Natural killer cell treated with Interleukin-12 subunit alpha and Interleukin-12 subunit beta and Interleukin-15 and Interleukin-18, amount 100 ng/mL, for 72 hours (primary cell): ENCODE results near the gene KCNH6. TPM values are rescaled to one million over a fixed set of nuclear protein-coding genes. Genes with fewer than 3 reads are reported as not detected.

Source experiments
- ATAC-seq, 2 donors: fragments of 150-1000 bp; cut with Tn5 transposase in 1 of 2; sonication (Bioruptor Pico), chemical (Tn5 transposase) in 1 of 2; 2 replicates each; pipeline ENCODE4 v1.10.0; 2021
- DNase-seq: peaks from one replicate; pipeline ENCODE4 v3.0.0; 2022; ENCODE audit warnings: low spot score
- H3K27ac Mint-ChIP-seq, 2 donors: 1 replicate in 1 of 2; 2 replicates in 1 of 2; pipeline ENCODE4 v1.8.0; 2022; ENCODE audit warnings: mixed read lengths in 2 of 2, mild to moderate bottlenecking in 1 of 2, moderate library complexity in 1 of 2
- H3K27me3 Mint-ChIP-seq, 2 donors: 1 replicate in 1 of 2; 2 replicates in 1 of 2; pipeline ENCODE4 v1.8.0; 2022; ENCODE audit warnings: mixed read lengths in 2 of 2
- H3K36me3 Mint-ChIP-seq: one replicate; pipeline ENCODE4 v1.8.0; 2022; ENCODE audit warnings: mixed read lengths
- H3K4me1 Mint-ChIP-seq, 2 donors: 1 replicate in 1 of 2; 2 replicates in 1 of 2; pipeline ENCODE4 v1.8.0; 2022; ENCODE audit warnings: low read depth in 2 of 2, mixed read lengths in 2 of 2, mild to moderate bottlenecking in 1 of 2
- H3K4me3 Mint-ChIP-seq: one replicate; pipeline ENCODE4 v1.8.0; 2022; ENCODE audit warnings: mixed read lengths
- H3K9me3 Mint-ChIP-seq: 2 replicates; pipeline ENCODE4 v1.8.0; 2022; ENCODE audit warnings: mixed read lengths
- total RNA-seq, 2 donors: library from RNA; stranded (reverse); gene quantifications; one replicate each; pipeline ENCODE4 v1.2.3, GENCODE V29; 2022

KCNH6 gene
- total RNA-seq, 2 donors from 2014 or later = not detected

DNA sequence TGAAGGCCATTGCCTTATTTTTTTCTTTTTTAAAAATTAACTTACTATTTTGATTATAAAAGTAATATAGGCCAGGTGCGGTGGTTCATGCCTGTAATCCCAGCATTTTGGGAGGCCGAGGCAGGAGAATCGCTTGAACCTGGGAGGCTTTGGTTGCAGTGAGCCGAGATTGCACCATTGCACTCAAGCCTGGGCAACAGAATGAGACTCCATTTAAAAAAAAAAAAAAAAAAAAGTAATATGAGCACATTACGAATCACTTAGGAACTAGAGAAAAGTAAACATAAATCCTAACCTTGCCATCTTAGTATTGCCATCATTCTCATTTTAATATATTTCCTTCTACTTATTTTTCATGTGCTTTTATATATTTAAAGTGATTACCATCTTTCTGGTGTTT is 64.6 kb downstream of the KCNH6 start:
- no peaks in the 10 kb centered on the region for H3K9me3 Mint-ChIP-seq
- H3K4me1 Mint-ChIP-seq = peaks cover 10 to 14% of the 10 kb centered on the region in 2 donors
- no peaks in the 10 kb centered on the region for H3K27me3 Mint-ChIP-seq
- DNase-seq (no peak), ATAC-seq (no peak)
- peaks cover 14% of the 10 kb centered on the region for H3K36me3 Mint-ChIP-seq
- H3K4me3 Mint-ChIP-seq = no peak overlapping the region
- no peak overlapping the region for H3K27ac Mint-ChIP-seq

DNA sequence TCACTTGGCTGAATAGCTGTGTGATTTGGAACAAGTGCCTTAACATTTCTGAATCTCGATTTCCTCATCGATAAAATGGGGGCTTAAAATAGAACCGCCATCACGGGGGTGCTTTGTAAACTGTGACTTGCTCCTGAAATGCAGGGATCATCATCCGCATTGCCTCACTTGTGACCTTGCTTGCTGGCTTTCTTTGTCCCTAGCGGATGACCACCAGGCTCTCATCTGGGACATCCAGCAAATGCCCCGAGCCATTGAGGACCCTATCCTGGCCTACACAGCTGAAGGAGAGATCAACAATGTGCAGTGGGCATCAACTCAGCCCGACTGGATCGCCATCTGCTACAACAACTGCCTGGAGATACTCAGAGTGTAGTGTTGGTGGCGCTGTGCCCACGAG is 65.6 kb downstream of the KCNH6 start:
- H3K36me3 Mint-ChIP-seq = peaks cover 14% of the 10 kb centered on the region
- H3K27ac Mint-ChIP-seq = no peak overlapping the region

DNA sequence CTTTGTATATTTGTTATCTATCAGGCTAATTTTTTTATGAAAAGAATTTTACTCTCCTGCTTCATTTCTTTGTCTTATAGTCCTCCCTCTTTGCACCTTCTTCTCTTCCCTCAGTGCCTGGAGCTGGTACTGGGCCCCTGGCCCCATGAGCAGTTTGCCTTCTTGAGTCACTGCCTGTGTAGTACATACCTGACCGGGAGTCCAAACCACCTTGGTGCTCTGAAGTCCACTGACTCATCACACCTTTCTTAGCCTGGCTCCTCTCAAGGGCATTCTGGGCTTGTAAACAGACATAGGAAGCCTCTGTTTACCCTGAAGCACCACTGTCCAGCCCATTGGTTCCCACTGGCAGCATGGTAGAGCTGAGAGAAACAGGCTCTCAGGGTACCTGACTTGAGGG is 66.5 kb downstream of the KCNH6 start:
- Mint-ChIP-seq H3K9me3 (no peaks in the 10 kb centered on the region), H3K4me1 (peaks cover 17 to 23% of the 10 kb centered on the region in 2 donors), H3K4me3 (no peak overlapping the region), H3K36me3 (peaks cover 14% of the 10 kb centered on the region), H3K27me3 (no peaks in the 10 kb centered on the region), H3K27ac (peak overlapping the region in 1 of 2 donors; percentile 53)
- ATAC-seq (no peak), DNase-seq (no peak)

More for the DNA sequence above, 65.6 kb downstream of the KCNH6 start:
- H3K4me3 Mint-ChIP-seq = no peak overlapping the region
- no peaks in the 10 kb centered on the region for H3K27me3 Mint-ChIP-seq
- ATAC-seq (no peak), DNase-seq (no peak)
- H3K4me1 Mint-ChIP-seq = peaks cover 17 to 23% of the 10 kb centered on the region in 2 donors
- no peaks in the 10 kb centered on the region for H3K9me3 Mint-ChIP-seq

DNA sequence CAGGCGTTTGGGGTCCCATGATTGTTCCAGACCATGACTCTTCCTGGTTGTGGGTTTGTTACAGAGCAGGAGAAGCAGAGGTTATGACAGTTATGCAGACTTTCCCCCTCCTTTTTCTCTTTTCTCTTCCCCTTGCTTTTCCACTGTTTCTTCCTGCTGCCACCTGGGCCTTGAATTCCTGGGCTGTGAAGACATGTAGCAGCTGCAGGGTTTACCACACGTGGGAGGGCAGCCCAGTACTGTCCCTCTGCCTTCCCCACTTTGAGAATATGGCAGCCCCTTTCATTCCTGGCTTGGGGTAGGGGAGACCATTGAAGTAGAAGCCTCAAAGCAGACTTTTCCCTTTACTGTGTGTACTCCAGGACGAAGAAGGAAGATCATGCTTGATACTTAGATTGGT is 69.6 kb downstream of the KCNH6 start:
- peaks cover 22 to 23% of the 10 kb centered on the region in 2 donors for H3K4me1 Mint-ChIP-seq

DNA sequence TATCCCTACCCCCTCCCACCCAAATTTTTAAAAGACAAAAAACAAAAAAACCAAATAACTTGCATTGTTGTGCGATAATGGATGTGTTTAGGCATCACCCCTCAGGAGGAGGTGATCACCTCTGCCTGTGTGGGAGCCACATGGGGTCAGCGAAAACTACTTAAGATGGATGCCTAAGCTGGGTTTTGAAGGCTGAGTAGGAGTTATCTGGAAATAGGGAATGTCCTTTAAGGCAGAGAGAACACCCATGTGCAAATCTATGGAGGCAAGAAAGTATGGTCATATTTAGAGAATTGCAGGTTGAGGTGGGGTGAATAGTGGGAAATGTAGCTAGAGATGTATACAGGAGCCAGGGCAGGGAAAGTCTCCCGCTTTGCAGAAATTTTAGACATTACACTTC is 72.0 kb downstream of the KCNH6 start:
- H3K36me3 Mint-ChIP-seq = peaks cover 3% of the 10 kb centered on the region
- ATAC-seq = no peak
- no peaks in the 10 kb centered on the region for H3K27me3 Mint-ChIP-seq
- H3K4me1 Mint-ChIP-seq = peaks cover 35 to 39% of the 10 kb centered on the region in 2 donors
- DNase-seq = no peak
- H3K9me3 Mint-ChIP-seq = no peaks in the 10 kb centered on the region
- no peak overlapping the region for H3K4me3 Mint-ChIP-seq
- no peak overlapping the region for H3K27ac Mint-ChIP-seq

More for the DNA sequence above, 69.6 kb downstream of the KCNH6 start:
- H3K27ac Mint-ChIP-seq = peak overlapping the region in 1 of 2 donors; percentile 31
- H3K4me3 Mint-ChIP-seq = no peak overlapping the region
- DNase-seq (peak; percentile 44), ATAC-seq (no peak)
- no peaks in the 10 kb centered on the region for H3K27me3 Mint-ChIP-seq
- H3K9me3 Mint-ChIP-seq = no peaks in the 10 kb centered on the region
- H3K36me3 Mint-ChIP-seq = peaks cover 14% of the 10 kb centered on the region

Other genes with a start within 250 kb of the KCNH6 start
- gene CYB561, start 77.1 kb upstream of the KCNH6 start, total RNA-seq = 1 to 10 TPM; 3.2 to 7.9 TPM
- not detected for gene ACE, start 46.3 kb upstream of the KCNH6 start, total RNA-seq
- 100 to 1,000 TPM; 100 to 107 TPM for gene DCAF7, start 27.1 kb downstream of the KCNH6 start, total RNA-seq
- gene TACO1, start 77.5 kb downstream of the KCNH6 start, total RNA-seq = 10 to 100 TPM; 21.0 to 26.7 TPM
- 10 to 100 TPM; 38.2 to 52.0 TPM for gene MAP3K3, start 99.1 kb downstream of the KCNH6 start, total RNA-seq
- gene LIMD2, start 176.8 kb downstream of the KCNH6 start, total RNA-seq = 100 to 1,000 TPM; 114 to 185 TPM
- 10 to 100 TPM; 59.5 to 86.5 TPM for gene STRADA, start 218.4 kb downstream of the KCNH6 start, total RNA-seq